HepG2 (cell line): ENCODE measurements around the gene BMPER. TPM values are rescaled to one million over a fixed set of nuclear protein-coding genes. Genes with fewer than 3 reads are reported as not detected.

ENCODE experiments used
- ATAC-seq: fragments of 200-7000 bp; cut with Tn5 transposase; 3 replicates; pipeline ENCODE4 v1.9.1; 2020; ENCODE audit warnings: mild to moderate bottlenecking, moderate library complexity
- BruUV-seq: library from RNA; stranded (reverse); fragments of 400-500 nt; replicated peaks from 2 replicates; lab custom pipeline; 2021; lab: Mats Ljungman, UMichigan
- CTCF ChIA-PET: fragments of 300-600 bp; formaldehyde crosslinking; extraction: SDS; loops from one replicate; lab custom pipeline; 2021; ENCODE audit warnings: low total read pairs, inconsistent platforms, low intra/inter-chr PET ratio; lab: Yijun Ruan, JAX
- POLR2A ChIA-PET: fragments of 350-600 bp; sonication (Branson Sonifier 250); formaldehyde crosslinking; loops from one replicate; lab custom pipeline; 2020; ENCODE audit warnings: antibody characterized with exemption, inconsistent platforms; lab: Yijun Ruan, JAX
- DNase-seq: peaks from one replicate; pipeline ENCODE4 v3.0.0-alpha.2; 2015; ENCODE audit warnings: low spot score
- FAIRE-seq: peaks from 3 replicates; lab custom pipeline; 2011; peaks lifted over from hg19 to GRCh38; lab: Jason Lieb, UNC
- H2AFZ ChIP-seq: one replicate; pipeline ENCODE4 v1.6.1; 2011; ENCODE audit warnings: low read length, inconsistent platforms
- H3K27ac ChIP-seq: fragments of 300-600 bp; 3 replicates; pipeline ENCODE4 v1.8.0; 2011; ENCODE audit warnings: mixed run types, mild to moderate bottlenecking, mixed read lengths, low read length, inconsistent platforms; ENCODE audit not compliant: insufficient read depth; ENCODE audit errors: extremely low read length
- H3K27me3 ChIP-seq, 2 experiments: fragments of 200-600 bp in 1 of 2; 2 replicates in 1 of 2; 3 replicates in 1 of 2; pipeline versions ENCODE4 v1.6.0 to v1.8.0; 2011; ENCODE audit warnings: low read length in 2 of 2, mild to moderate bottlenecking in 2 of 2, moderate library complexity in 2 of 2, inconsistent platforms in 1 of 2; ENCODE audit not compliant: insufficient read depth in 2 of 2, control insufficient read depth in 1 of 2
- H3K36me3 ChIP-seq, 2 experiments: fragments of 200-600 bp in 1 of 2; replicated peaks in 1 of 2; 2 replicates in 1 of 2; 3 replicates in 1 of 2; pipeline versions ENCODE4 v1.5.1 to v1.8.0; 2011; ENCODE audit warnings: low read length in 2 of 2, inconsistent platforms in 1 of 2; ENCODE audit not compliant: insufficient read depth in 2 of 2, control insufficient read depth in 1 of 2
- H3K4me1 ChIP-seq: 2 replicates; pipeline ENCODE4 v1.5.1; 2012; ENCODE audit warnings: low read length, inconsistent platforms; ENCODE audit not compliant: insufficient read depth
- H3K4me2 ChIP-seq: 2 replicates; pipeline ENCODE4 v1.6.0; 2011; ENCODE audit warnings: low read depth, low read length, inconsistent platforms
- H3K4me3 ChIP-seq, 3 experiments: fragments of 200-600 bp in 1 of 3; sonication (generic), shearing (Covaris generic) in 1 of 3; replicated peaks in 1 of 3; 2 replicates each; pipeline ENCODE4 v1.5.1; 2011 to 2016; ENCODE audit warnings: low read length in 3 of 3, inconsistent platforms in 2 of 3, low read depth in 2 of 3, mild to moderate bottlenecking in 2 of 3, control low read depth in 1 of 3, mixed read lengths in 1 of 3; ENCODE audit not compliant: insufficient read depth in 1 of 3
- H3K79me2 ChIP-seq: one replicate; pipeline ENCODE4 v1.6.1; 2011; ENCODE audit warnings: low read length, inconsistent platforms; ENCODE audit not compliant: insufficient read depth
- H3K9ac ChIP-seq: 2 replicates; pipeline ENCODE4 v1.6.0; 2011; ENCODE audit warnings: mild to moderate bottlenecking, low read depth, low read length, inconsistent platforms; ENCODE audit not compliant: insufficient read depth
- H3K9me3 ChIP-seq: 2 replicates; pipeline ENCODE4 v1.5.1; 2012; ENCODE audit warnings: mild to moderate bottlenecking, low read length
- H4K20me1 ChIP-seq: 2 replicates; pipeline ENCODE4 v1.6.0; 2011; ENCODE audit warnings: inconsistent platforms, mild to moderate bottlenecking, low read length, moderate library complexity; ENCODE audit not compliant: insufficient read depth
- FOXJ3 ChIP-seq: sonication (generic); formaldehyde crosslinking; IDR thresholded peaks from 2 replicates; pipeline ENCODE4 v1.4.0; 2020; ENCODE audit warnings: missing genetic modification reagents, mild to moderate bottlenecking, borderline replicate concordance
- JARID2 ChIP-seq: sonication (generic); formaldehyde crosslinking; IDR thresholded peaks from 2 replicates; pipeline ENCODE4 v1.8.1; 2023; ENCODE audit warnings: missing genetic modification reagents, inconsistent platforms; ENCODE audit not compliant: insufficient replicate concordance
- MEIS2 ChIP-seq: sonication (generic); formaldehyde crosslinking; IDR thresholded peaks from 2 replicates; pipeline ENCODE4 v1.9.0; 2021; ENCODE audit warnings: mild to moderate bottlenecking, missing genetic modification reagents
- NFAT5 ChIP-seq: sonication (generic); formaldehyde crosslinking; IDR thresholded peaks from 2 replicates; pipeline ENCODE4 v1.4.0; 2020; ENCODE audit warnings: missing genetic modification reagents
- PHF5A ChIP-seq: IDR thresholded peaks from one replicate; pipeline ENCODE4 v1.6.1; 2018; ENCODE audit warnings: low read depth, missing genetic modification reagents; ENCODE audit not compliant: unreplicated experiment
- ZMYM2 ChIP-seq: sonication (generic); formaldehyde crosslinking; IDR thresholded peaks from 2 replicates; pipeline ENCODE4 v1.8.0; 2022; ENCODE audit warnings: mild to moderate bottlenecking, missing genetic modification reagents
- ZNF24 ChIP-seq: fragments of 450-650 bp; IDR thresholded peaks from 2 replicates; pipeline ENCODE4 v1.6.1; 2017; ENCODE audit warnings: antibody characterized with exemption, mild to moderate bottlenecking
- ZSCAN12 ChIP-seq: sonication (generic); formaldehyde crosslinking; IDR thresholded peaks from 2 replicates; pipeline ENCODE4 v1.9.0; 2021; ENCODE audit warnings: mild to moderate bottlenecking, missing genetic modification reagents
- WGBS: methylation state at CpG from one replicate; pipeline ENCODE4 v1.1.6; 2017; ENCODE audit warnings: low lambda C conversion rate; 5-methylcytosine and 5-hydroxymethylcytosine counted together
- in situ Hi-C: cut with HindIII; loops from 2 replicates; pipeline ENCODE4 v1.10.0; 2017; ENCODE audit warnings: low pct_unique_long_range_greater_than_20kb; ENCODE audit not compliant: extremely low pct_ligation_motif_present
- intact Hi-C: fragments of 100-400 bp; cut with micrococcal nuclease; formaldehyde crosslinking; loops from one replicate; pipeline ENCODE4 v1.10.0; 2022; ENCODE audit not compliant: unreplicated experiment
- polyA plus RNA-seq, 8 experiments: library from polyadenylated mRNA; depleted of rRNA in 3 of 8; stranded (reverse) in 7 of 8; unstranded in 1 of 8; fragments of >200 nt; fragmentation: Illumina TruSeq in 4 of 8; extraction: Trizol in 4 of 8; gene quantifications; 2 replicates each; pipeline versions ENCODE4 v1.2.1 to v1.2.3, GENCODE V29; 2011 to 2016; ENCODE audit warnings: low read depth in 4 of 8, missing spikeins in 1 of 8, mixed read lengths in 1 of 8; ENCODE audit not compliant: insufficient read depth in 1 of 8
- total RNA-seq, 5 experiments: library from RNA; depleted of rRNA; stranded (reverse); fragments of >200 nt; fragmentation: Illumina TruSeq; extraction: Trizol; gene quantifications; 2 replicates each; pipeline ENCODE4 v1.2.3, GENCODE V29; 2016; ENCODE audit warnings: low read depth in 1 of 5
- TF ChIP-seq, protein P1 (sequence below): sonication (generic); formaldehyde crosslinking; IDR thresholded peaks from 2 replicates; pipeline ENCODE4 v1.5.0; 2020; ENCODE audit warnings: mild to moderate bottlenecking, missing genetic modification reagents

Gene BMPER
- total and polyA plus RNA-seq, 2 of the 13 experiments (the other 11 are each of a cell fraction or from before 2014, with no cell fraction given), result not detected

GRCh38 chr7:33959676-33960075, 54.3 kb downstream of the BMPER start:
- no peak for FAIRE-seq
- H3K4me3 ChIP-seq, result no peak overlapping the region
- CTCF ChIA-PET, result no interaction called here
- H3K9ac ChIP-seq, result no peak overlapping the region
- H3K27ac ChIP-seq, result no peak overlapping the region
- no TSS peak for BruUV-seq
- in situ Hi-C loops, result no loop called here
- 94% methylated on average over 1 of the region's 1 CpG for WGBS
- ATAC-seq, result no peak
- peaks cover 0 to 7% of the 10 kb centered on the region in 2 experiments; a peak in 1 of 5 replicates for H3K27me3 ChIP-seq
- POLR2A ChIA-PET, result no interaction called here
- no peaks in the 10 kb centered on the region for H3K9me3 ChIP-seq
- no peak overlapping the region for H2AFZ ChIP-seq
- intact Hi-C loops, result no loop called here
- H3K79me2 ChIP-seq, result no peaks in the 10 kb centered on the region
- no peaks in the 10 kb centered on the region for H3K4me1 ChIP-seq
- H3K36me3 ChIP-seq, result no peaks in the 10 kb centered on the region
- no peaks in the 10 kb centered on the region for H4K20me1 ChIP-seq
- no peak for DNase-seq
- TF ChIP-seq ZSCAN12 (CRISPR knock-in tag), result no peak
- TF ChIP-seq JARID2, result no peak
- no peak for TF ChIP-seq ZNF24
- no peak for TF ChIP-seq ZMYM2 (CRISPR knock-in tag)
- TF ChIP-seq PHF5A, result no peak
- no peak for TF ChIP-seq MEIS2 (CRISPR knock-in tag)
- TF ChIP-seq FOXJ3, result no peak
- TF ChIP-seq NFAT5 (CRISPR knock-in tag), result no peak
- TF ChIP-seq, protein P1, sequence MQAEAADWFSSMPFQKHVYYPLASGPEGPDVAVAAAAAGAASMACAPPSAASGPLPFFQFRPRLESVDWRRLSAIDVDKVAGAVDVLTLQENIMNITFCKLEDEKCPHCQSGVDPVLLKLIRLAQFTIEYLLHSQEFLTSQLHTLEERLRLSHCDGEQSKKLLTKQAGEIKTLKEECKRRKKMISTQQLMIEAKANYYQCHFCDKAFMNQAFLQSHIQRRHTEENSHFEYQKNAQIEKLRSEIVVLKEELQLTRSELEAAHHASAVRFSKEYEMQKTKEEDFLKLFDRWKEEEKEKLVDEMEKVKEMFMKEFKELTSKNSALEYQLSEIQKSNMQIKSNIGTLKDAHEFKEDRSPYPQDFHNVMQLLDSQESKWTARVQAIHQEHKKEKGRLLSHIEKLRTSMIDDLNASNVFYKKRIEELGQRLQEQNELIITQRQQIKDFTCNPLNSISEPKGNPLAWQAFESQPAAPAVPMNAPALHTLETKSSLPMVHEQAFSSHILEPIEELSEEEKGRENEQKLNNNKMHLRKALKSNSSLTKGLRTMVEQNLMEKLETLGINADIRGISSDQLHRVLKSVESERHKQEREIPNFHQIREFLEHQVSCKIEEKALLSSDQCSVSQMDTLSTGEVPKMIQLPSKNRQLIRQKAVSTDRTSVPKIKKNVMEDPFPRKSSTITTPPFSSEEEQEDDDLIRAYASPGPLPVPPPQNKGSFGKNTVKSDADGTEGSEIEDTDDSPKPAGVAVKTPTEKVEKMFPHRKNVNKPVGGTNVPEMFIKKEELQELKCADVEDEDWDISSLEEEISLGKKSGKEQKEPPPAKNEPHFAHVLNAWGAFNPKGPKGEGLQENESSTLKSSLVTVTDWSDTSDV, result no peak
- H3K4me2 ChIP-seq, result no peak overlapping the region
